Tibial nerve (tissue), 4 donors: ENCODE results near the gene DYRK1A.

ENCODE experiments used
- CTCF ChIP-seq, 5 experiments: fragments of 200-600 bp in 3 of 5; fragments of 450-650 bp in 2 of 5; sonication (generic) in 3 of 5; IDR thresholded peaks; one replicate each; pipeline ENCODE4 v1.5.1; 2016 to 2019; ENCODE audit warnings: antibody characterized with exemption in 5 of 5, mild to moderate bottlenecking in 3 of 5, moderate library complexity in 2 of 5
- EP300 ChIP-seq, 2 donors: sonication (generic); formaldehyde crosslinking; IDR thresholded peaks; one replicate each; pipeline ENCODE4 v1.6.1; 2017; ENCODE audit warnings: antibody characterized with exemption in 2 of 2, mild to moderate bottlenecking in 1 of 2
- POLR2A ChIP-seq, 2 donors: fragments of 450-650 bp; IDR thresholded peaks; one replicate each; pipeline ENCODE4 v1.6.1; 2017; ENCODE audit warnings: antibody characterized with exemption in 2 of 2, mild to moderate bottlenecking in 2 of 2, moderate library complexity in 2 of 2

DNA sequence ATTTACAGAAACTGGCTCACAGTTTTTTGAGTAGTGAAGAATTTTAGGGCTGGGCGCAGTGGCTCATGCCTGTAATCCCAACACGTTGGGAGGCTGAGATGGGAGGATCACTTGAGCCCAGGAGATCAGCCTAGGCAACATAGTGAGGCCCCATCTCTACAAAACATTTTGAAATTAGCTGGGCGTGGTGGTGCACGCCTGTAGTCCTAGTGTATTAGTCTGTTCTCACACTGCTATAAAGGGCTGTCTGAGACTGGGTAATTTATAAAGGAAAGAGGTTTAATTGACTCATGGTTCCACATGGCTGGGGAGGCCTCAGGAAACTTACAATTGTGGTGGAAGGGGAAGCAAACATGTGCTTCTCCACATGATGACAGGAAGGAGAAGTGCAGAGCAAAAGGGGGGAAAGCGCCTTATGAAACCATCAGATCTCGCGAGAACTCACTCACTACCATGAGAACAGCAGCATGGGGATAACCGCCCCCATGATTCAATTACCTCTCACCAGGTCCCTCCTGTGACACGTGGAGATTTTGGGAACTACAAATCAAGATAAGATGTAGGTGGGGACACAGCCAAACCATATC lies 24.4 kb upstream of the DYRK1A start:
- TF ChIP-seq CTCF (IDR thresholded peaks at IDR 0.05), result no peak
- TF ChIP-seq EP300 (IDR thresholded peaks at IDR 0.05), result no peak
- no peak for TF ChIP-seq POLR2A (IDR thresholded peaks at IDR 0.05)
